Measurements from ENCODE around the gene LDAH. TPM values are rescaled to one million over a fixed set of nuclear protein-coding genes. Genes with fewer than 3 reads are reported as not detected.

LDAH gene
- total and polyA plus RNA-seq, 2 donors (not counting 1 experiment from before 2014, with no cell fraction given), result 9.0 to 31.3 TPM

GRCh38 chr2:20650877-20651730 is 171.8 kb downstream of the LDAH start, which contains the start of gene HS1BP3:
TSS of gene HS1BP3 (minus strand) at chr2:20651098. CDS start at chr2:20651063, 35 bp downstream.
- Histone ChIP-seq H3K4me1 (ENCODE audit: control insufficient read depth in 2 of 2, insufficient read depth in 2 of 2, low read length in 2 of 2) (peaks cover 41 to 49% of the 10 kb centered on the region in 2 donors), H3K27ac (ENCODE audit: low read length in 2 of 2) (peak within 1 kb of the TSS; percentile 93 to 94), H3K27me3 (replicated peaks in 1 of 4; ENCODE audit: control extremely low read depth in 1 of 4, control insufficient read depth in 3 of 4, insufficient read depth in 4 of 4, low read length in 3 of 4) (peaks cover 0 to 4% (median 0%) of the 10 kb centered on the region in 4 experiments), H3K36me3 (replicated peaks in 1 of 2; ENCODE audit: control extremely low read depth in 1 of 2, control insufficient read depth in 1 of 2, extremely low read depth in 1 of 2, insufficient read depth in 2 of 2, low read length in 1 of 2) (no peaks in the 10 kb centered on the region), H3K79me2 (ENCODE audit: control insufficient read depth, insufficient read depth, low read length) (peaks cover 39% of the 10 kb centered on the region), H4K20me1 (ENCODE audit: control insufficient read depth, insufficient read depth, low read length, poor library complexity, severe bottlenecking) (peaks cover 6% of the 10 kb centered on the region), H3K9me3 (ENCODE audit: control extremely low read depth in 1 of 3, control insufficient read depth in 2 of 3, insufficient read depth in 1 of 3, low read length in 2 of 3) (peaks cover 0 to 2% (median 0%) of the 10 kb centered on the region in 3 donors), H3K9ac (ENCODE audit: low read length) (peak within 1 kb of the TSS; percentile 85), H3K4me2 (replicated peaks; ENCODE audit: low read depth, low read length, poor library complexity, severe bottlenecking) (peak within 1 kb of the TSS; percentile 95), H2AFZ (ENCODE audit: insufficient read depth, low read depth, low read length, poor library complexity, severe bottlenecking) (peak within 1 kb of the TSS; percentile 98), H3K4me3 (ENCODE audit: control extremely low read depth in 1 of 5, extremely low read depth in 1 of 5, insufficient read depth in 1 of 5, low read depth in 2 of 5, low read length in 4 of 5) (peak within 1 kb of the TSS; percentile 73 to 90 (median 81))
- Mint-ChIP-seq H3K27ac (peak within 1 kb of the TSS; percentile 97), H3K27me3 (peaks cover 3% of the 10 kb centered on the region), H3K9me3 (ENCODE audit: insufficient read depth) (no peaks in the 10 kb centered on the region), H3K4me1 (peaks cover 50% of the 10 kb centered on the region), H3K4me3 (peak within 1 kb of the TSS; percentile 88)
- TF ChIP-seq CTCF (IDR thresholded peaks at IDR 0.05) (peak; percentile 90), EZH2 (IDR thresholded peaks at IDR 0.05; ENCODE audit: borderline replicate concordance, insufficient read depth, low read depth, low read length, poor library complexity, severe bottlenecking) (no peak)
- intact Hi-C loops (cut with micrococcal nuclease), result loop anchor here (1.0 to 5.0 kb wide), 8 partner anchors 10 to 750 kb away; partner anchors contain the start of genes LAPTM4A, LDAH, RHOB and TTC32
- DNase-seq (peak; percentile 96), ATAC-seq (ENCODE audit: low read depth) (peak; percentile 96)
- ChIA-PET POLR2A (interaction anchor here (0.6 to 2.9 kb wide), 10 partner anchors 10 to 312 kb away, joined by 3 to 29 read pairs (median 4); partner anchors contain the start of genes GDF7 and RHOB), CTCF (interaction anchor here (0.6 to 9.9 kb wide), 26 partner anchors 9 to 695 kb away, joined by 3 to 139 read pairs (median 4); partner anchors contain the start of genes GDF7, LDAH and RHOB)
- WGBS (ENCODE audit: insufficient coverage), result 2% methylated on average over 72 of the region's 72 CpGs
